HEK293 (cell line): Measurements from ENCODE around the gene RMP24.
A peak's percentile ranks its signal among the peaks of the same experiment; 100 is the strongest.

ENCODE experiments used
- CTCF ChIA-PET: fragments of 350-600 bp; formaldehyde crosslinking; extraction: SDS; loops from one replicate; lab custom pipeline; 2021; ENCODE audit warnings: antibody characterized with exemption; lab: Yijun Ruan, JAX
- POLR2A ChIA-PET: fragments of 300-600 bp; formaldehyde crosslinking; extraction: SDS; loops from one replicate; lab custom pipeline; 2020; ENCODE audit warnings: antibody characterized with exemption, inconsistent platforms; lab: Yijun Ruan, JAX
- H3K27ac ChIP-seq: fragments of 200-500 bp; sonication (Bioruptor generic); 2 replicates; pipeline ENCODE4 v1.5.1; 2014; ENCODE audit warnings: low read depth, low read length, control low read depth, inconsistent platforms; ENCODE audit errors: extremely low read depth
- H3K36me3 ChIP-seq, 2 experiments: fragments of 200-500 bp in 1 of 2; sonication (Bioruptor generic) in 1 of 2; 1 replicate in 1 of 2; 2 replicates in 1 of 2; pipeline ENCODE4 v1.5.1; 2014 to 2017; ENCODE audit warnings: inconsistent platforms in 2 of 2, low read length in 2 of 2; ENCODE audit not compliant: control insufficient read depth in 2 of 2, insufficient read depth in 1 of 2
- H3K4me1 ChIP-seq: fragments of 200-500 bp; sonication (Bioruptor generic); 2 replicates; pipeline ENCODE4 v1.5.1; 2014; ENCODE audit warnings: mild to moderate bottlenecking, low read length, inconsistent platforms; ENCODE audit not compliant: control insufficient read depth, insufficient read depth
- H3K4me3 ChIP-seq: 2 replicates; pipeline ENCODE4 v1.5.1; 2011; ENCODE audit warnings: low read depth, mild to moderate bottlenecking, control low read depth, low read length, moderate library complexity
- H3K9me3 ChIP-seq: fragments of 200-500 bp; sonication (Bioruptor generic); 2 replicates; pipeline ENCODE4 v1.5.1; 2014; ENCODE audit warnings: low read depth, low read length, inconsistent platforms; ENCODE audit not compliant: control insufficient read depth, insufficient read depth
- FEZF1 ChIP-seq: fragments of 450-650 bp; formaldehyde crosslinking; IDR thresholded peaks from 2 replicates; pipeline ENCODE4 v1.5.1; 2016; ENCODE audit warnings: missing biosample characterization, missing genetic modification characterization
- GLI4 ChIP-seq: fragments of 450-650 bp; formaldehyde crosslinking; IDR thresholded peaks from 2 replicates; pipeline ENCODE4 v1.5.1; 2016; ENCODE audit warnings: missing biosample characterization, missing genetic modification characterization
- HOXD13 ChIP-seq: sonication (generic); formaldehyde crosslinking; IDR thresholded peaks from 2 replicates; pipeline ENCODE4 v1.8.0; 2022; ENCODE audit warnings: missing genetic modification reagents, borderline replicate concordance
- KLF10 ChIP-seq: fragments of 450-650 bp; IDR thresholded peaks from 2 replicates; pipeline ENCODE4 v1.5.1; 2018; ENCODE audit warnings: missing biosample characterization, mild to moderate bottlenecking, missing genetic modification characterization
- KLF8 ChIP-seq: fragments of 450-650 bp; formaldehyde crosslinking; IDR thresholded peaks from 2 replicates; pipeline ENCODE4 v1.5.1; 2016; ENCODE audit warnings: missing biosample characterization, missing genetic modification characterization
- PRDM1 ChIP-seq: fragments of 450-650 bp; formaldehyde crosslinking; IDR thresholded peaks from 2 replicates; pipeline ENCODE4; 2016; ENCODE audit warnings: missing biosample characterization, missing genetic modification characterization
- SCRT2 ChIP-seq: fragments of 450-650 bp; formaldehyde crosslinking; IDR thresholded peaks from 2 replicates; pipeline ENCODE4 v1.5.1; 2016; ENCODE audit warnings: missing biosample characterization, missing genetic modification characterization
- SETDB1 ChIP-seq: IDR thresholded peaks from one replicate; pipeline ENCODE4 v1.6.1; 2017; ENCODE audit warnings: mild to moderate bottlenecking, low read length, moderate library complexity, mixed read lengths; ENCODE audit not compliant: insufficient read length
- ZBTB7A ChIP-seq: fragments of 450-650 bp; formaldehyde crosslinking; IDR thresholded peaks from 2 replicates; pipeline ENCODE4 v1.5.1; 2016; ENCODE audit warnings: low read depth, missing biosample characterization, missing genetic modification characterization
- ZNF148 ChIP-seq: fragments of 450-650 bp; formaldehyde crosslinking; IDR thresholded peaks from 2 replicates; pipeline ENCODE4 v1.5.0; 2017; ENCODE audit warnings: missing biosample characterization, missing genetic modification characterization, borderline replicate concordance
- ZNF221 ChIP-seq: fragments of 450-650 bp; formaldehyde crosslinking; IDR thresholded peaks from 2 replicates; pipeline ENCODE4 v1.5.1; 2017; ENCODE audit warnings: missing biosample characterization, missing genetic modification characterization, borderline replicate concordance
- ZNF449 ChIP-seq: fragments of 450-650 bp; formaldehyde crosslinking; IDR thresholded peaks from 2 replicates; pipeline ENCODE4 v1.5.1; 2017; ENCODE audit warnings: missing biosample characterization, mild to moderate bottlenecking, missing genetic modification characterization, moderate library complexity
- ZNF513 ChIP-seq: fragments of 450-650 bp; IDR thresholded peaks from 2 replicates; pipeline ENCODE4 v1.5.1; 2018; ENCODE audit warnings: missing biosample characterization, missing genetic modification characterization
- ZNF621 ChIP-seq: fragments of 450-650 bp; formaldehyde crosslinking; IDR thresholded peaks from 2 replicates; pipeline ENCODE4 v1.5.1; 2017; ENCODE audit warnings: missing biosample characterization, missing genetic modification characterization
- ZNF645 ChIP-seq: fragments of 450-650 bp; formaldehyde crosslinking; IDR thresholded peaks from 2 replicates; pipeline ENCODE4; 2016; ENCODE audit warnings: missing biosample characterization, missing genetic modification characterization
- ZNF664 ChIP-seq: fragments of 450-650 bp; formaldehyde crosslinking; IDR thresholded peaks from 2 replicates; pipeline ENCODE4 v1.5.1; 2016; ENCODE audit warnings: missing biosample characterization, missing genetic modification characterization
- ZNF707 ChIP-seq: fragments of 450-650 bp; formaldehyde crosslinking; IDR thresholded peaks from 2 replicates; pipeline ENCODE4 v1.5.1; 2016; ENCODE audit warnings: missing biosample characterization, missing genetic modification characterization
- TF ChIP-seq, protein P1 (sequence below): fragments of 450-650 bp; formaldehyde crosslinking; IDR thresholded peaks from 2 replicates; pipeline ENCODE4 v1.5.1; 2016; ENCODE audit warnings: missing biosample characterization, missing genetic modification characterization, borderline replicate concordance
- TF ChIP-seq, protein P2 (sequence below): fragments of 450-650 bp; formaldehyde crosslinking; IDR thresholded peaks from 2 replicates; pipeline ENCODE4 v1.5.1; 2016; ENCODE audit warnings: missing biosample characterization, missing genetic modification characterization, borderline replicate concordance
- TF ChIP-seq, protein P3 (sequence below): fragments of 450-650 bp; IDR thresholded peaks from 2 replicates; pipeline ENCODE4 v1.5.1; 2018; ENCODE audit warnings: missing biosample characterization, mild to moderate bottlenecking, missing genetic modification characterization
- TF ChIP-seq, protein P4 (sequence below): fragments of 450-650 bp; formaldehyde crosslinking; IDR thresholded peaks from 2 replicates; pipeline ENCODE4 v1.5.1; 2016; ENCODE audit warnings: missing biosample characterization, missing genetic modification characterization

The RMP24 gene

DNA sequence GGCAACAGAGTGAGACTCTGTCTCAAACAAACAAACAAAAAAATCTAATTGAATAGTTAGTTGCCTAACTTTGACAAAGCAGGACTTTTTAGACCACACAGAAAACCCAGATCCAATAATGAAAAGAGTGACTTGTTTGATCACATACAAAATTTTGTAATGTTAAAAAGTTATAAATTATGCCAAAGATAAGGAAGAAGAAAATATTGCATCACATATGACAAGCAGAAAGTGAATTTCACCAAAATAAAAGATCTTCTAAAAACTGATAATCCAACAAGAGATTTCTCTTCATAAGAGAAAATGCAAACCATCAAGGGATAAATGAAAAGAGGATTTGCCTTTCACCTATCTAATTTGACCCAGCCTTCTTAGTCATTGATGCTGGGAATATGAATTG is 2.8 kb upstream of the RMP24 start (continued):
- TF ChIP-seq ZNF645 (no peak), KLF10 (tag by site-specific recombination) (no peak), SCRT2 (no peak)
- TF ChIP-seq, protein P1, sequence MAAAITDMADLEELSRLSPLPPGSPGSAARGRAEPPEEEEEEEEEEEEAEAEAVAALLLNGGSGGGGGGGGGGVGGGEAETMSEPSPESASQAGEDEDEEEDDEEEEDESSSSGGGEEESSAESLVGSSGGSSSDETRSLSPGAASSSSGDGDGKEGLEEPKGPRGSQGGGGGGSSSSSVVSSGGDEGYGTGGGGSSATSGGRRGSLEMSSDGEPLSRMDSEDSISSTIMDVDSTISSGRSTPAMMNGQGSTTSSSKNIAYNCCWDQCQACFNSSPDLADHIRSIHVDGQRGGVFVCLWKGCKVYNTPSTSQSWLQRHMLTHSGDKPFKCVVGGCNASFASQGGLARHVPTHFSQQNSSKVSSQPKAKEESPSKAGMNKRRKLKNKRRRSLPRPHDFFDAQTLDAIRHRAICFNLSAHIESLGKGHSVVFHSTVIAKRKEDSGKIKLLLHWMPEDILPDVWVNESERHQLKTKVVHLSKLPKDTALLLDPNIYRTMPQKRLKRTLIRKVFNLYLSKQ: no peak

- ChIA-PET POLR2A (interaction anchor here (0.5 to 1.2 kb wide), 11 partner anchors 10 to 588 kb away, joined by 3 to 6 read pairs (median 4); partner anchors contain the start of genes ELP2 and SLC39A6), CTCF (interaction anchor here (0.7 to 1.1 kb wide), 3 partner anchors 8 to 215 kb away, joined by 3 to 4 read pairs (median 3); no protein-coding TSS in a partner anchor)
- Histone ChIP-seq H3K27ac (peak overlapping the region; percentile 51; the same call in 1 of the 2 replicates), H3K36me3 (peaks cover 4 to 34% of the 10 kb centered on the region in 2 experiments), H3K4me1 (no peaks in the 10 kb centered on the region; the same call in 1 of the 2 replicates), H3K9me3 (no peaks in the 10 kb centered on the region), H3K4me3 (peak overlapping the region; percentile 97)
- TF ChIP-seq HOXD13 (CRISPR knock-in tag): no peak
- no peak for TF ChIP-seq FEZF1 (tag by site-specific recombination)
- TF ChIP-seq ZNF449 (tag by site-specific recombination): no peak
- TF ChIP-seq ZNF148: no peak
- TF ChIP-seq ZNF664 (tag by site-specific recombination): no peak
- TF ChIP-seq SETDB1: peak; percentile 34
- TF ChIP-seq, protein P2, sequence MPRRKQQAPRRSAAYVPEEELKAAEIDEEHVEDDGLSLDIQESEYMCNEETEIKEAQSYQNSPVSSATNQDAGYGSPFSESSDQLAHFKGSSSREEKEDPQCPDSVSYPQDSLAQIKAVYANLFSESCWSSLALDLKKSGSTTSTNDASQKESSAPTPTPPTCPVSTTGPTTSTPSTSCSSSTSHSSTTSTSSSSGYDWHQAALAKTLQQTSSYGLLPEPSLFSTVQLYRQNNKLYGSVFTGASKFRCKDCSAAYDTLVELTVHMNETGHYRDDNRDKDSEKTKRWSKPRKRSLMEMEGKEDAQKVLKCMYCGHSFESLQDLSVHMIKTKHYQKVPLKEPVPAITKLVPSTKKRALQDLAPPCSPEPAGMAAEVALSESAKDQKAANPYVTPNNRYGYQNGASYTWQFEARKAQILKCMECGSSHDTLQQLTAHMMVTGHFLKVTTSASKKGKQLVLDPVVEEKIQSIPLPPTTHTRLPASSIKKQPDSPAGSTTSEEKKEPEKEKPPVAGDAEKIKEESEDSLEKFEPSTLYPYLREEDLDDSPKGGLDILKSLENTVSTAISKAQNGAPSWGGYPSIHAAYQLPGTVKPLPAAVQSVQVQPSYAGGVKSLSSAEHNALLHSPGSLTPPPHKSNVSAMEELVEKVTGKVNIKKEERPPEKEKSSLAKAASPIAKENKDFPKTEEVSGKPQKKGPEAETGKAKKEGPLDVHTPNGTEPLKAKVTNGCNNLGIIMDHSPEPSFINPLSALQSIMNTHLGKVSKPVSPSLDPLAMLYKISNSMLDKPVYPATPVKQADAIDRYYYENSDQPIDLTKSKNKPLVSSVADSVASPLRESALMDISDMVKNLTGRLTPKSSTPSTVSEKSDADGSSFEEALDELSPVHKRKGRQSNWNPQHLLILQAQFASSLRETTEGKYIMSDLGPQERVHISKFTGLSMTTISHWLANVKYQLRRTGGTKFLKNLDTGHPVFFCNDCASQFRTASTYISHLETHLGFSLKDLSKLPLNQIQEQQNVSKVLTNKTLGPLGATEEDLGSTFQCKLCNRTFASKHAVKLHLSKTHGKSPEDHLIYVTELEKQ (tag by site-specific recombination): no peak
- no peak for TF ChIP-seq KLF8 (tag by site-specific recombination)
- TF ChIP-seq ZBTB7A (tag by site-specific recombination): no peak
- TF ChIP-seq ZNF513 (tag by site-specific recombination): peak; percentile 35; the same call in 1 of the 2 replicates
- TF ChIP-seq ZNF221 (tag by site-specific recombination): no peak
- peak; percentile 49 for TF ChIP-seq PRDM1 (tag by site-specific recombination)
- TF ChIP-seq, protein P3, sequence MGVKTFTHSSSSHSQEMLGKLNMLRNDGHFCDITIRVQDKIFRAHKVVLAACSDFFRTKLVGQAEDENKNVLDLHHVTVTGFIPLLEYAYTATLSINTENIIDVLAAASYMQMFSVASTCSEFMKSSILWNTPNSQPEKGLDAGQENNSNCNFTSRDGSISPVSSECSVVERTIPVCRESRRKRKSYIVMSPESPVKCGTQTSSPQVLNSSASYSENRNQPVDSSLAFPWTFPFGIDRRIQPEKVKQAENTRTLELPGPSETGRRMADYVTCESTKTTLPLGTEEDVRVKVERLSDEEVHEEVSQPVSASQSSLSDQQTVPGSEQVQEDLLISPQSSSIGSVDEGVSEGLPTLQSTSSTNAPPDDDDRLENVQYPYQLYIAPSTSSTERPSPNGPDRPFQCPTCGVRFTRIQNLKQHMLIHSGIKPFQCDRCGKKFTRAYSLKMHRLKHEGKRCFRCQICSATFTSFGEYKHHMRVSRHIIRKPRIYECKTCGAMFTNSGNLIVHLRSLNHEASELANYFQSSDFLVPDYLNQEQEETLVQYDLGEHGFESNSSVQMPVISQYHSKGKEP (tag by site-specific recombination): no peak
- no peak for TF ChIP-seq ZNF707 (tag by site-specific recombination)
- TF ChIP-seq, protein P4, sequence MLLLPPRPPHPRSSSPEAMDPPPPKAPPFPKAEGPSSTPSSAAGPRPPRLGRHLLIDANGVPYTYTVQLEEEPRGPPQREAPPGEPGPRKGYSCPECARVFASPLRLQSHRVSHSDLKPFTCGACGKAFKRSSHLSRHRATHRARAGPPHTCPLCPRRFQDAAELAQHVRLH (tag by site-specific recombination): no peak
- TF ChIP-seq GLI4: no peak
- TF ChIP-seq ZNF621 (tag by site-specific recombination): no peak
Measured at GRCh38 chr18:35971661-35972196, 750 bp upstream of the RMP24 start.
